Left ventricle myocardium inferior (tissue), 1 donor: ENCODE measurements around the gene PITPNC1. TPM values are rescaled to one million over a fixed set of nuclear protein-coding genes. Genes with fewer than 3 reads are reported as not detected.

ENCODE experiments used
- DNase-seq: peaks from one replicate; pipeline ENCODE4 v3.0.0-alpha.2; 2020
- H3K27ac ChIP-seq: fragments of 200-600 bp; replicated peaks from 2 replicates; pipeline ENCODE4 v1.8.0; 2021
- H3K27me3 ChIP-seq: fragments of 200-600 bp; 2 replicates; pipeline ENCODE4 v1.8.0; 2021; ENCODE audit warnings: low read depth
- H3K36me3 ChIP-seq: fragments of 200-600 bp; 2 replicates; pipeline ENCODE4 v1.8.0; 2021
- H3K4me1 ChIP-seq: fragments of 200-600 bp; 2 replicates; pipeline ENCODE4 v1.8.0; 2021
- H3K4me3 ChIP-seq: fragments of 200-600 bp; 2 replicates; pipeline ENCODE4 v1.8.0; 2021; ENCODE audit warnings: mild to moderate bottlenecking, moderate library complexity
- H3K9me3 ChIP-seq: fragments of 200-600 bp; replicated peaks from 2 replicates; pipeline ENCODE4 v1.8.0; 2021
- CTCF ChIP-seq: fragments of 200-600 bp; IDR thresholded peaks from 2 replicates; pipeline ENCODE4 v1.8.0; 2021; ENCODE audit warnings: antibody characterized with exemption, mild to moderate bottlenecking, borderline replicate concordance
- intact Hi-C: fragments of 100-400 bp; cut with micrococcal nuclease; formaldehyde crosslinking; loops from one replicate; pipeline ENCODE4 v1.11.0; 2022
- total RNA-seq: library from RNA; stranded (reverse); fragmentation: NEBNext Ultra II Directional; extraction: Animal tissue kit (Norgen Biotek cat#: 25700); gene quantifications from one replicate; pipeline ENCODE4 v1.2.1, GENCODE V29; 2021
- donor health status: DM: no; HTN: yes; CAD: no; lungs with severe emphysema.

The PITPNC1 gene
- total RNA-seq, 1 donor from 2014 or later, result 8.1 TPM

GRCh38 chr17:67613961-67614360 lies 236.9 kb downstream of the PITPNC1 start:
- H3K4me1 ChIP-seq, result peaks cover 28% of the 10 kb centered on the region
- DNase-seq, result no peak
- H3K4me3 ChIP-seq, result no peak overlapping the region
- intact Hi-C loops, result no loop called here
- TF ChIP-seq CTCF, result no peak
- H3K36me3 ChIP-seq, result no peaks in the 10 kb centered on the region
- H3K27ac ChIP-seq, result no peak overlapping the region
- H3K9me3 ChIP-seq, result no peaks in the 10 kb centered on the region
- H3K27me3 ChIP-seq, result no peaks in the 10 kb centered on the region

GRCh38 chr17:67615011-67615561 lies 238.0 kb downstream of the PITPNC1 start:
- no peak overlapping the region for H3K4me3 ChIP-seq
- peak overlapping the region; percentile 50 for H3K27ac ChIP-seq
- no peaks in the 10 kb centered on the region for H3K9me3 ChIP-seq
- TF ChIP-seq CTCF, result no peak
- no peaks in the 10 kb centered on the region for H3K36me3 ChIP-seq
- DNase-seq, result no peak
- intact Hi-C loops, result no loop called here
- H3K27me3 ChIP-seq, result no peaks in the 10 kb centered on the region
- peaks cover 28% of the 10 kb centered on the region for H3K4me1 ChIP-seq

GRCh38 chr17:67615736-67616135 lies 238.7 kb downstream of the PITPNC1 start:
- Histone ChIP-seq H3K4me1 (peaks cover 28% of the 10 kb centered on the region), H3K4me3 (no peak overlapping the region), H3K27ac (no peak overlapping the region), H3K9me3 (no peaks in the 10 kb centered on the region), H3K27me3 (no peaks in the 10 kb centered on the region), H3K36me3 (no peaks in the 10 kb centered on the region)
- DNase-seq, result no peak
- intact Hi-C loops, result no loop called here
- TF ChIP-seq CTCF, result no peak

GRCh38 chr17:67617304-67617899 lies 240.3 kb downstream of the PITPNC1 start:
- no peaks in the 10 kb centered on the region for H3K36me3 ChIP-seq
- no peak overlapping the region for H3K4me3 ChIP-seq
- no peak for DNase-seq
- TF ChIP-seq CTCF, result no peak
- no peak overlapping the region for H3K27ac ChIP-seq
- H3K27me3 ChIP-seq, result no peaks in the 10 kb centered on the region
- H3K4me1 ChIP-seq, result peaks cover 28% of the 10 kb centered on the region
- intact Hi-C loops, result no loop called here
- H3K9me3 ChIP-seq, result no peaks in the 10 kb centered on the region

GRCh38 chr17:67619555-67619954 lies 242.5 kb downstream of the PITPNC1 start:
- Histone ChIP-seq H3K27ac (no peak overlapping the region), H3K4me1 (peaks cover 28% of the 10 kb centered on the region), H3K4me3 (no peak overlapping the region), H3K27me3 (no peaks in the 10 kb centered on the region), H3K9me3 (no peaks in the 10 kb centered on the region), H3K36me3 (peaks cover under 1% of the 10 kb centered on the region)
- no peak for TF ChIP-seq CTCF
- intact Hi-C loops, result no loop called here
- no peak for DNase-seq
